HepG2 (cell line): Measurements from ENCODE around the gene XPR1.

Source experiments
- EHMT2 ChIP-seq: fragments of 200-600 bp; sonication (generic); IDR thresholded peaks from 2 replicates; pipeline ENCODE4 v1.7.0; 2017; ENCODE audit warnings: antibody characterized with exemption, low read depth, low read length, borderline replicate concordance
- IRF2 ChIP-seq: IDR thresholded peaks from 2 replicates; pipeline ENCODE4 v1.6.1; 2018; ENCODE audit warnings: missing genetic modification reagents, missing compliant biosample characterization
- NPAS2 ChIP-seq: sonication (generic); formaldehyde crosslinking; IDR thresholded peaks from 2 replicates; pipeline ENCODE4 v1.8.0; 2022; ENCODE audit warnings: mild to moderate bottlenecking, missing genetic modification reagents, borderline replicate concordance
- NR2F6 ChIP-seq, 2 experiments: IDR thresholded peaks; 2 replicates each; pipeline ENCODE4 v1.6.1; 2016; ENCODE audit warnings: antibody characterized with exemption in 1 of 2, mild to moderate bottlenecking in 1 of 2
- POLR2AphosphoS5 ChIP-seq: IDR thresholded peaks from 2 replicates; pipeline ENCODE4 v1.6.1; 2012; ENCODE audit warnings: low read depth, low read length
- POLR2G ChIP-seq: fragments of 200-400 bp; formaldehyde crosslinking; IDR thresholded peaks from 2 replicates; pipeline ENCODE4 v1.6.1; 2018; ENCODE audit warnings: mild to moderate bottlenecking, low read depth, low read length, moderate library complexity
- SOX6 ChIP-seq, 2 experiments: fragments of 450-650 bp in 1 of 2; sonication (generic) in 1 of 2; formaldehyde crosslinking in 1 of 2; IDR thresholded peaks; 2 replicates each; pipeline versions ENCODE4 v1.4.0 to v1.6.1; 2017 to 2020; ENCODE audit warnings: antibody characterized with exemption in 1 of 2, mild to moderate bottlenecking in 1 of 2, missing genetic modification reagents in 1 of 2
- TAF1 ChIP-seq: sonication (generic); formaldehyde crosslinking; IDR thresholded peaks from 2 replicates; pipeline ENCODE4 v1.4.0; 2020; ENCODE audit warnings: missing genetic modification reagents
- TF ChIP-seq, protein P1 (sequence below): sonication (generic); formaldehyde crosslinking; IDR thresholded peaks from 2 replicates; pipeline ENCODE4 v1.4.0; 2020; ENCODE audit warnings: missing genetic modification reagents

DNA sequence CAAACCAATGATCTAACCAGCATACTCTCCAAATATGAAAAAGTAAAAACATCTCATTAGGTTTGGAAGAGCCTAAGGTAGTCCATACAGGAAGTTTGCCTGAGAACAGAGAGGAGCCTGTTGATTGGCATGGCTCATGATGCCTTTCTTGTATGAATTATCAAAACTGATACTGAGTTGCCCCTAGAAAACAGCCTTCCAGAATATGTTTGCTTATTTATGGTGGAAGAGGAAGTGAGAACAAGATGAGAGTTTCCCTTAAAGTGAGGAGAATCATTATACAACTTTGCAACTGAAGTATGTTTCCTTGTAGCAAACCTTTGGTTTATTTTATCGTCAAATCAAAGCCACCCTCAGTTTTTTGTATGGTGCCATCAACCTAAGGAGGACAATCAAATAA, 257.0 kb downstream of the XPR1 start:
- TF ChIP-seq, protein P1, sequence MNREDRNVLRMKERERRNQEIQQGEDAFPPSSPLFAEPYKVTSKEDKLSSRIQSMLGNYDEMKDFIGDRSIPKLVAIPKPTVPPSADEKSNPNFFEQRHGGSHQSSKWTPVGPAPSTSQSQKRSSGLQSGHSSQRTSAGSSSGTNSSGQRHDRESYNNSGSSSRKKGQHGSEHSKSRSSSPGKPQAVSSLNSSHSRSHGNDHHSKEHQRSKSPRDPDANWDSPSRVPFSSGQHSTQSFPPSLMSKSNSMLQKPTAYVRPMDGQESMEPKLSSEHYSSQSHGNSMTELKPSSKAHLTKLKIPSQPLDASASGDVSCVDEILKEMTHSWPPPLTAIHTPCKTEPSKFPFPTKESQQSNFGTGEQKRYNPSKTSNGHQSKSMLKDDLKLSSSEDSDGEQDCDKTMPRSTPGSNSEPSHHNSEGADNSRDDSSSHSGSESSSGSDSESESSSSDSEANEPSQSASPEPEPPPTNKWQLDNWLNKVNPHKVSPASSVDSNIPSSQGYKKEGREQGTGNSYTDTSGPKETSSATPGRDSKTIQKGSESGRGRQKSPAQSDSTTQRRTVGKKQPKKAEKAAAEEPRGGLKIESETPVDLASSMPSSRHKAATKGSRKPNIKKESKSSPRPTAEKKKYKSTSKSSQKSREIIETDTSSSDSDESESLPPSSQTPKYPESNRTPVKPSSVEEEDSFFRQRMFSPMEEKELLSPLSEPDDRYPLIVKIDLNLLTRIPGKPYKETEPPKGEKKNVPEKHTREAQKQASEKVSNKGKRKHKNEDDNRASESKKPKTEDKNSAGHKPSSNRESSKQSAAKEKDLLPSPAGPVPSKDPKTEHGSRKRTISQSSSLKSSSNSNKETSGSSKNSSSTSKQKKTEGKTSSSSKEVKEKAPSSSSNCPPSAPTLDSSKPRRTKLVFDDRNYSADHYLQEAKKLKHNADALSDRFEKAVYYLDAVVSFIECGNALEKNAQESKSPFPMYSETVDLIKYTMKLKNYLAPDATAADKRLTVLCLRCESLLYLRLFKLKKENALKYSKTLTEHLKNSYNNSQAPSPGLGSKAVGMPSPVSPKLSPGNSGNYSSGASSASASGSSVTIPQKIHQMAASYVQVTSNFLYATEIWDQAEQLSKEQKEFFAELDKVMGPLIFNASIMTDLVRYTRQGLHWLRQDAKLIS (CRISPR knock-in tag): no peak
- TF ChIP-seq NPAS2 (CRISPR knock-in tag): no peak
- TF ChIP-seq SOX6 (IDR thresholded peaks at IDR 0.05): no peak
- TF ChIP-seq SOX6 (CRISPR knock-in tag; IDR thresholded peaks at IDR 0.05): no peak
- TF ChIP-seq POLR2G: no peak
- no peak for TF ChIP-seq EHMT2
- no peak for TF ChIP-seq IRF2 (CRISPR knock-in tag)
- TF ChIP-seq NR2F6 (IDR thresholded peaks at IDR 0.05): no peak
- no peak for TF ChIP-seq NR2F6 (CRISPR knock-in tag; IDR thresholded peaks at IDR 0.05)
- no peak for TF ChIP-seq TAF1 (CRISPR knock-in tag)
- no peak for TF ChIP-seq POLR2AphosphoS5
